HAP-1 (cell line): ENCODE results near the gene CDC16.
"Not testable (repeated sequence)": the region's sequence is repeated elsewhere in the genome, so short reads cannot be mapped to it uniquely, and the experiment has no call there.

Experiments used
- DNase-seq, 2 experiments: peaks; one replicate each; pipeline ENCODE4 v3.0.0-alpha.2; 2016 to 2020; ENCODE audit warnings: low spot score in 2 of 2
- H3K27me3 ChIP-seq: fragments of 250-450 bp; sonication (Bioruptor Pico); 2 replicates; pipeline ENCODE4 v1.5.1; 2020; ENCODE audit warnings: low read depth, mild to moderate bottlenecking, moderate library complexity
- H3K36me3 ChIP-seq: fragments of 250-450 bp; sonication (Bioruptor Pico); replicated peaks from 2 replicates; pipeline ENCODE4 v1.5.1; 2020; ENCODE audit warnings: mild to moderate bottlenecking
- H3K4me1 ChIP-seq: fragments of 250-450 bp; sonication (Bioruptor Pico); 2 replicates; pipeline ENCODE4 v1.5.1; 2020; ENCODE audit warnings: mild to moderate bottlenecking
- H3K4me3 ChIP-seq: fragments of 250-450 bp; sonication (Bioruptor Pico); 2 replicates; pipeline ENCODE4 v1.5.1; 2020; ENCODE audit warnings: mild to moderate bottlenecking, moderate library complexity
- H3K9me3 ChIP-seq: fragments of 250-450 bp; sonication (Bioruptor Pico); 2 replicates; pipeline ENCODE4 v1.5.1; 2020; ENCODE audit warnings: mild to moderate bottlenecking, moderate library complexity
- in situ Hi-C: fragments of 300-500 bp; cut with MboI; formaldehyde crosslinking; loops from 3 replicates; pipeline ENCODE4 v1.14.3; 2020; ENCODE audit warnings: low sequenced_read_pairs, inconsistent platforms, mixed read lengths

Gene CDC16

GRCh38 chr13:114235697-114236096, 1.0 kb downstream of the CDC16 start:
- peaks cover 5% of the 10 kb centered on the region; the same call in 1 of the 2 replicates for H3K4me1 ChIP-seq
- in situ Hi-C loops: no loop called here
- DNase-seq: no peak
- H3K9me3 ChIP-seq: no peaks in the 10 kb centered on the region
- H3K27me3 ChIP-seq: no peaks in the 10 kb centered on the region
- H3K4me3 ChIP-seq: peak overlapping the region; percentile 87
- H3K36me3 ChIP-seq: peaks cover 33% of the 10 kb centered on the region

- in situ Hi-C loops: no loop called here
- H3K9me3 ChIP-seq: no peaks in the 10 kb centered on the region
- H3K27me3 ChIP-seq: no peaks in the 10 kb centered on the region
- H3K4me1 ChIP-seq: peaks cover 5% of the 10 kb centered on the region; the same call in 1 of the 2 replicates
- peak overlapping the region; percentile 87 for H3K4me3 ChIP-seq
- no peak for DNase-seq
- H3K36me3 ChIP-seq: peaks cover 38% of the 10 kb centered on the region
Measured at GRCh38 chr13:114236227-114236626, 1.5 kb downstream of the CDC16 start.

GRCh38 chr13:114237415-114238112, 2.9 kb downstream of the CDC16 start:
- no peak overlapping the region for H3K4me3 ChIP-seq
- H3K27me3 ChIP-seq: no peaks in the 10 kb centered on the region
- H3K36me3 ChIP-seq: peaks cover 51% of the 10 kb centered on the region
- peaks cover 5% of the 10 kb centered on the region; the same call in 1 of the 2 replicates for H3K4me1 ChIP-seq
- in situ Hi-C loops: no loop called here
- no peak for DNase-seq
- H3K9me3 ChIP-seq: no peaks in the 10 kb centered on the region

GRCh38 chr13:114241918-114242317, 7.2 kb downstream of the CDC16 start:
- no peaks in the 10 kb centered on the region for H3K9me3 ChIP-seq
- no peak for DNase-seq
- in situ Hi-C loops: no loop called here
- H3K36me3 ChIP-seq: peaks cover 90% of the 10 kb centered on the region
- H3K4me1 ChIP-seq: no peaks in the 10 kb centered on the region
- no peak overlapping the region for H3K4me3 ChIP-seq
- H3K27me3 ChIP-seq: no peaks in the 10 kb centered on the region

- no peaks in the 10 kb centered on the region for H3K9me3 ChIP-seq
- H3K4me1 ChIP-seq: no peaks in the 10 kb centered on the region
- no peak for DNase-seq
- no peak overlapping the region for H3K4me3 ChIP-seq
- peaks cover 96% of the 10 kb centered on the region for H3K36me3 ChIP-seq
- in situ Hi-C loops: no loop called here
- no peaks in the 10 kb centered on the region for H3K27me3 ChIP-seq
Measured at GRCh38 chr13:114243971-114244370, 9.3 kb downstream of the CDC16 start.

GRCh38 chr13:114244637-114245036, 9.9 kb downstream of the CDC16 start:
- H3K4me1 ChIP-seq: no peaks in the 10 kb centered on the region
- H3K27me3 ChIP-seq: no peaks in the 10 kb centered on the region
- H3K9me3 ChIP-seq: no peaks in the 10 kb centered on the region
- DNase-seq: no peak
- H3K4me3 ChIP-seq: no peak overlapping the region
- in situ Hi-C loops: no loop called here
- H3K36me3 ChIP-seq: peaks cover 93% of the 10 kb centered on the region

- DNase-seq: no peak
- no peak overlapping the region for H3K4me3 ChIP-seq
- H3K27me3 ChIP-seq: no peaks in the 10 kb centered on the region
- in situ Hi-C loops: no loop called here
- no peaks in the 10 kb centered on the region for H3K4me1 ChIP-seq
- peaks cover 79% of the 10 kb centered on the region for H3K36me3 ChIP-seq
- no peaks in the 10 kb centered on the region for H3K9me3 ChIP-seq
Measured at GRCh38 chr13:114248011-114248410, 13.3 kb downstream of the CDC16 start.

- no peak overlapping the region for H3K4me3 ChIP-seq
- H3K27me3 ChIP-seq: no peaks in the 10 kb centered on the region
- no peaks in the 10 kb centered on the region for H3K4me1 ChIP-seq
- no peak for DNase-seq
- in situ Hi-C loops: no loop called here
- H3K9me3 ChIP-seq: no peaks in the 10 kb centered on the region
- peaks cover 69% of the 10 kb centered on the region for H3K36me3 ChIP-seq
Measured at GRCh38 chr13:114249077-114249476, 14.4 kb downstream of the CDC16 start.

GRCh38 chr13:114251639-114252440, 17.1 kb downstream of the CDC16 start:
- peaks cover 60% of the 10 kb centered on the region for H3K36me3 ChIP-seq
- H3K9me3 ChIP-seq, H3K27me3 ChIP-seq, DNase-seq, H3K4me3 ChIP-seq, H3K4me1 ChIP-seq, in situ Hi-C loops: not testable (repeated sequence)

GRCh38 chr13:114256547-114256946, 21.9 kb downstream of the CDC16 start:
- Histone ChIP-seq H3K9me3 (no peaks in the 10 kb centered on the region), H3K4me3 (no peak overlapping the region), H3K27me3 (no peaks in the 10 kb centered on the region), H3K4me1 (peaks cover 7% of the 10 kb centered on the region), H3K36me3 (peaks cover 61% of the 10 kb centered on the region)
- DNase-seq: no peak
- in situ Hi-C loops: no loop called here

- in situ Hi-C loops: no loop called here
- peak; percentile 51 to 53 for DNase-seq
- Histone ChIP-seq H3K4me1 (peaks cover 7% of the 10 kb centered on the region), H3K36me3 (peaks cover 64% of the 10 kb centered on the region), H3K9me3 (no peaks in the 10 kb centered on the region), H3K27me3 (no peaks in the 10 kb centered on the region), H3K4me3 (no peak overlapping the region)
Measured at GRCh38 chr13:114257014-114257413, 22.3 kb downstream of the CDC16 start.

GRCh38 chr13:114258589-114258988, 23.9 kb downstream of the CDC16 start:
- in situ Hi-C loops: no loop called here
- Histone ChIP-seq H3K4me1 (peaks cover 7% of the 10 kb centered on the region), H3K27me3 (no peaks in the 10 kb centered on the region), H3K9me3 (no peaks in the 10 kb centered on the region), H3K4me3 (no peak overlapping the region), H3K36me3 (peaks cover 80% of the 10 kb centered on the region)
- no peak for DNase-seq

- H3K4me3 ChIP-seq: no peak overlapping the region
- no peak for DNase-seq
- peaks cover 7% of the 10 kb centered on the region for H3K4me1 ChIP-seq
- H3K27me3 ChIP-seq: no peaks in the 10 kb centered on the region
- H3K36me3 ChIP-seq: peaks cover 87% of the 10 kb centered on the region
- in situ Hi-C loops: no loop called here
- no peaks in the 10 kb centered on the region for H3K9me3 ChIP-seq
Measured at GRCh38 chr13:114259374-114259773, 24.7 kb downstream of the CDC16 start.

- H3K9me3 ChIP-seq: no peaks in the 10 kb centered on the region
- in situ Hi-C loops: no loop called here
- no peaks in the 10 kb centered on the region for H3K27me3 ChIP-seq
- H3K4me3 ChIP-seq: no peak overlapping the region
- peaks cover 88% of the 10 kb centered on the region for H3K36me3 ChIP-seq
- no peak for DNase-seq
- H3K4me1 ChIP-seq: peaks cover 11% of the 10 kb centered on the region
Measured at GRCh38 chr13:114259974-114260373, 25.3 kb downstream of the CDC16 start.
